A549 (cell line): Measurements from ENCODE around the gene PHIP.

ENCODE experiments used
- BCL3 ChIP-seq: fragments of >200 bp; sonication (Bioruptor Twin); formaldehyde crosslinking; IDR thresholded peaks from 3 replicates; pipeline ENCODE4 v1.6.1; 2016
- BHLHE40 ChIP-seq: IDR thresholded peaks from 2 replicates; pipeline ENCODE4 v1.6.1; 2012; ENCODE audit warnings: low read depth, low read length, inconsistent platforms
- CTCF ChIP-seq: fragments of >200 bp; sonication (Bioruptor Twin); formaldehyde crosslinking; IDR thresholded peaks from 3 replicates; pipeline ENCODE4 v1.5.1; 2016
- EHMT2 ChIP-seq: fragments of 200-600 bp; sonication (generic); IDR thresholded peaks from 2 replicates; pipeline ENCODE4 v1.6.1; 2016; ENCODE audit warnings: antibody characterized with exemption, low read depth, mild to moderate bottlenecking, moderate library complexity
- ELK1 ChIP-seq: fragments of 150-350 bp; IDR thresholded peaks from 2 replicates; pipeline ENCODE4 v1.6.1; 2014; ENCODE audit warnings: low read depth, mild to moderate bottlenecking, low read length
- MAX ChIP-seq: IDR thresholded peaks from 2 replicates; pipeline ENCODE4 v1.6.1; 2012
- POLR2A ChIP-seq: IDR thresholded peaks from 2 replicates; pipeline ENCODE4 v1.6.1; 2012; ENCODE audit warnings: mild to moderate bottlenecking, low read length
- POLR2AphosphoS2 ChIP-seq: conservative IDR thresholded peaks from 2 replicates; pipeline ENCODE4 v1.6.1; 2012; ENCODE audit warnings: low read length, improper control_type of control experiment, inconsistent platforms
- RAD21 ChIP-seq, 2 experiments: fragments of >200 bp in 1 of 2; sonication (Bioruptor Twin) in 1 of 2; formaldehyde crosslinking in 1 of 2; IDR thresholded peaks in 1 of 2; conservative IDR thresholded peaks in 1 of 2; 2 replicates in 1 of 2; 3 replicates in 1 of 2; pipeline ENCODE4 v1.6.1; 2012 to 2018; ENCODE audit warnings: inconsistent platforms in 1 of 2
- REST ChIP-seq: fragments of 200-600 bp; sonication (generic); IDR thresholded peaks from 2 replicates; pipeline ENCODE4 v1.6.1; 2016; ENCODE audit warnings: antibody characterized with exemption, mild to moderate bottlenecking, moderate library complexity
- RNF2 ChIP-seq: fragments of 200-600 bp; sonication (generic); IDR thresholded peaks from 2 replicates; pipeline ENCODE4 v1.6.1; 2016; ENCODE audit warnings: low read depth, mild to moderate bottlenecking, antibody characterized with exemption, moderate library complexity, borderline replicate concordance
- TP53 ChIP-seq: fragments of 250-450 bp; sonication (Bioruptor Pico); IDR thresholded peaks from 2 replicates; pipeline ENCODE4 v1.5.0; 2021; ENCODE audit warnings: mild to moderate bottlenecking, moderate library complexity

- TF ChIP-seq POLR2AphosphoS2 (no peak), RNF2 (no peak), EHMT2 (no peak), RAD21 (conservative IDR thresholded peaks at IDR 0.05 in 1 of 2, IDR thresholded peaks at IDR 0.05 in 1 of 2) (no peak), CTCF (no peak), ELK1 (no peak), BHLHE40 (no peak), POLR2A (no peak), MAX (no peak), BCL3 (no peak), TP53 (CRISPR knock-in tag) (no peak), REST (no peak)
These were observed 21.8 kb downstream of the PHIP start for GRCh38 chr6:79056226-79056625.
